ENCODE results near the gene NCLN. TPM values are rescaled to one million over a fixed set of nuclear protein-coding genes. Genes with fewer than 3 reads are reported as not detected.
A peak's percentile ranks its signal among the peaks of the same experiment; 100 is the strongest.

Gene NCLN
- total RNA-seq, 3 donors from 2014 or later: 52.6 to 103 (median 94.4) TPM

DNA sequence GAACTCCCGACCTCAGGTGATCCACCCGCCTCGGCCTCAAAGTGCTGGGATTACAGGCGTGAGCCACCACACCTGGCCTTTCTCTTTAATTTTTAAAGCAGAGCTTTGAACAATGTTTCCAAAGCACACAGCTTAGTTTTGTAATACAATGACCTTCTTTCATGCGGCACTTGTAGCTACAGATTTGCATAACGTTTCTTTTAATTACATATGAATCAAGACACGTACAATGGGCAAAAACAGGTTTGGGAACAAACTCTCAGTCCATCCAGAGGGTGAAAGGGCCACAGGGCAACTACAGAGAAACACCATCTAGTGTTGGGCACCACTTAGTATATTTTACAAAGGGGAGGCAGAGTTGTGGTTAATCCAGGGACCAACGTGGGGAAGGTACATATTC is 26.2 kb upstream of the NCLN start:
- intact Hi-C loops (cut with DNase I, micrococcal nuclease): no loop called here
- Histone ChIP-seq H3K9me3 (no peaks in the 10 kb centered on the region), H3K4me1 (ENCODE audit: low read depth) (peaks cover 3% of the 10 kb centered on the region), H3K36me3 (ENCODE audit: low read depth) (no peaks in the 10 kb centered on the region), H3K4me3 (no peak overlapping the region)
- ATAC-seq: no peak
- DNase-seq: no peak
- no peak for TF ChIP-seq CTCF (IDR thresholded peaks at IDR 0.05)

DNA sequence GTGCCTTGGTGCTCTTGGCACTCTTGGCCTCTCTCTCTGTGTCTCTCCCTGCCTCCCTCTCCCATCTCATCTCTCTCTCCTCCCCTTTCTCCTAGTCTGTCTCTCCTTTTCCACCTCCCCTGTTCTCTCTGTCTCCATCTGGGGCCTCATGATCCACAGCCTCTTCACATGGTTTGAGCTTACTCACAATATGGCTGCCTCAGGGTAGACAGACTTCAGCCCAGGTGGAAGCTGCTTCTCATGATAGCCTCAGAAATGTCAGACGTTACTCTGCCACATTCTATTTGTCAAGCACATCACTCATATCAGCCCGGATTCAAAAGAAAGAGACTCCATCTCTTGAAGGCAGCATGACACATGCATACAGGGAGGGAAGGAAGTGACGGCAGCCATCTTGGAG is 25.5 kb upstream of the NCLN start:
- no peak overlapping the region for H3K4me3 ChIP-seq
- ATAC-seq (no peak), DNase-seq (no peak)
- no peak for TF ChIP-seq CTCF (IDR thresholded peaks at IDR 0.05)
- intact Hi-C loops (cut with DNase I, micrococcal nuclease): loop anchor here in 1 of 2 donors (10.0 kb wide), 2 partner anchors 195 to 275 kb away; no protein-coding TSS in a partner anchor
- H3K9me3 ChIP-seq: no peaks in the 10 kb centered on the region
- peaks cover 3% of the 10 kb centered on the region for H3K4me1 ChIP-seq (ENCODE audit: low read depth)
- H3K36me3 ChIP-seq (ENCODE audit: low read depth): no peaks in the 10 kb centered on the region

GRCh38 chr19:3161453-3161852 is 24.3 kb upstream of the NCLN start:
- H3K36me3 ChIP-seq (ENCODE audit: low read depth): no peaks in the 10 kb centered on the region
- no peak for DNase-seq
- peaks cover 3% of the 10 kb centered on the region for H3K4me1 ChIP-seq (ENCODE audit: low read depth)
- intact Hi-C loops (cut with DNase I, micrococcal nuclease): loop anchor here in 1 of 2 donors (10.0 kb wide), 2 partner anchors 197 to 277 kb away; no protein-coding TSS in a partner anchor
- no peaks in the 10 kb centered on the region for H3K9me3 ChIP-seq
- no peak for TF ChIP-seq CTCF (IDR thresholded peaks at IDR 0.05)
- no peak for ATAC-seq
- H3K4me3 ChIP-seq: no peak overlapping the region

DNA sequence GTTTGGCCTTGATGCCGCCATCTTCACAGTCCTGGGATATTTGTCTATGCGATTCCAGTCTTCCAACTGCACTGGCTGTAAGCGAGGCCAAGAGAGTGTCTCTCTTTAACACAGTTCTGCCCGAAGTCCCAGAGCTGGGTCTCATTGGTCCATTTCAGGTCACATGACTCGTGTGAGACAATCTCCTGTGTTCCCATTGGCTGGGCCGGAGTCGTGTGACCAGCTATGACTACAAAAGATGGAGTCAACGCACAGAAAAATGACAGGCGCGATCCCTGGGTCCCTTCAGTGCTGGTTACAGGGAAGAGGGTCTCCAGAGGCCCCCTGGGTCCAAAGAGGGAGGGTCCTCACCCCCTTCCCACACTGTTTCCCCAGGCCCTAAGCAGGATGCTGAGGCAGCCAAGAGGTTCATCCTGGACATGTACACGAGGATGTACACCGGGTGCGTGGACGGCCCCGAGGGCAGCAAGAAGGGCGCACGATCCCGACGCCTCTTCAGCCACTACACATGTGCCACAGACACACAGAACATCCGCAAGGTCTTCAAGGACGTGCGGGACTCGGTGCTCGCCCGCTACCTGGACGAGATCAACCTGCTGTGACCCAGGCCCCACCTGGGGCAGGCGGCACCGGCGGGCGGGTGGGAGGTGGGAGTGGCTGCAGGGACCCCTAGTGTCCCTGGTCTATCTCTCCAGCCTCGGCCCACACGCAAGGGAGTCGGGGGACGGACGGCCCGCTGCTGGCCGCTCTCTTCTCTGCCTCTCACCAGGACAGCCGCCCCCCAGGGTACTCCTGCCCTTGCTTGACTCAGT is 23.1 kb upstream of the NCLN start:
- ATAC-seq: no peak
- H3K4me1 ChIP-seq (ENCODE audit: low read depth): peaks cover 3% of the 10 kb centered on the region
- H3K4me3 ChIP-seq: no peak overlapping the region
- no peak for TF ChIP-seq CTCF (IDR thresholded peaks at IDR 0.05)
- no peak for DNase-seq
- H3K9me3 ChIP-seq: no peaks in the 10 kb centered on the region
- intact Hi-C loops (cut with DNase I, micrococcal nuclease): loop anchor here in 1 of 2 donors (10.0 kb wide), 2 partner anchors 198 to 278 kb away; no protein-coding TSS in a partner anchor
- no peaks in the 10 kb centered on the region for H3K36me3 ChIP-seq (ENCODE audit: low read depth)

GRCh38 chr19:3163230-3163886 is 22.4 kb upstream of the NCLN start:
- peak; percentile 95 for ATAC-seq
- DNase-seq: peak; percentile 58 to 73 (median 73)
- TF ChIP-seq CTCF (IDR thresholded peaks at IDR 0.05): peak; percentile 95
- no peaks in the 10 kb centered on the region for H3K9me3 ChIP-seq
- intact Hi-C loops (cut with DNase I, micrococcal nuclease): loop anchor here in 1 of 2 donors (10.0 kb wide), 2 partner anchors 199 to 279 kb away; no protein-coding TSS in a partner anchor
- no peaks in the 10 kb centered on the region for H3K36me3 ChIP-seq (ENCODE audit: low read depth)
- no peak overlapping the region for H3K4me3 ChIP-seq
- H3K4me1 ChIP-seq (ENCODE audit: low read depth): peaks cover 3% of the 10 kb centered on the region

All from mucosa of descending colon (tissue), 3 donors.